HEK293T (cell line): ENCODE results near the gene BOLA3.

Source experiments
- FOXK2 ChIP-seq: fragments of 450-650 bp; IDR thresholded peaks from 2 replicates; pipeline ENCODE4 v1.6.1; 2016; ENCODE audit warnings: mild to moderate bottlenecking
- FOXM1 ChIP-seq: fragments of 450-650 bp; IDR thresholded peaks from 2 replicates; pipeline ENCODE4 v1.6.1; 2017; ENCODE audit warnings: mild to moderate bottlenecking, borderline replicate concordance
- TARDBP ChIP-seq: fragments of 450-650 bp; IDR thresholded peaks from 2 replicates; pipeline ENCODE4 v1.6.1; 2016

- no peak for TF ChIP-seq FOXK2
- TF ChIP-seq TARDBP, result no peak
- TF ChIP-seq FOXM1, result no peak
These were observed 54.3 kb downstream of the BOLA3 start for GRCh38 chr2:74093426-74093825.
